Skeletal muscle cell (primary cell): ENCODE data around the gene ZNF783.
A peak's percentile ranks its signal among the peaks of the same experiment; 100 is the strongest.

ENCODE experiments used
- DNase-seq: peaks from one replicate; pipeline ENCODE4 v3.0.0-alpha.2; 2010; ENCODE audit warnings: low read depth
- H3K4me3 ChIP-seq: 2 replicates; pipeline ENCODE4 v1.5.1; 2011; ENCODE audit warnings: low read depth, mild to moderate bottlenecking, control low read depth, low read length, moderate library complexity

Gene ZNF783

DNA sequence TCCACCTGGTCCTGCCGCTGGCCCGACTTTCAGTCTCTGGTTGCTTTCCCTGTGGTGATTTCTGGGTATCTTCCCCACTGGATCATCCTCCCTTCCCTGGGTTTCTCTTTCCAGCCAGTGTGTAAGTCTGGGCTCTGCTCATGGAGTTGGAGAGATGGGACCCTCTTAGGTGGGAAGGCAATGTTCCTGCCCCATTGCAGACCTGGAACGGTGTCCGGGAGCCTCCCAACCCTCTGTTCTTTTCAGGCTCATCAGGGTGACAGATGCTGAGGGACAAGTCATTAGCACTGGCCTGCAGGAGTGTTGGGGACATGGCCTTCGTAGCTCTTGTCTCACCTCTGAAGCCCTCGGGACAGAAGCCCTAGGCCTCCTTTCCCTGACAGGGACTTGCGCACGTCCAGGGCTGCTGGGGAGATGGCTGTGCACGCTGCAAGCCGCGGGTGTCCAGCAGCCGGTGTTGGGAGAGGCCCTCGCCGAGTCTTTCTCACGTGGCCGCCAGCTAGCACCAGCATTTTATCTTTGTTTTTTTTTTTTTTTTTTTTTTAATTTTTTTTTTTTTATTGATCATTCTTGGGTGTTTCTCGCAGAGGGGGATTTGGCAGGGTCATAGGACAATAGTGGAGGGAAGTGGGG is 17.2 kb downstream of the ZNF783 start:
- DNase-seq: no peak
- no peak overlapping the region for H3K4me3 ChIP-seq

DNA sequence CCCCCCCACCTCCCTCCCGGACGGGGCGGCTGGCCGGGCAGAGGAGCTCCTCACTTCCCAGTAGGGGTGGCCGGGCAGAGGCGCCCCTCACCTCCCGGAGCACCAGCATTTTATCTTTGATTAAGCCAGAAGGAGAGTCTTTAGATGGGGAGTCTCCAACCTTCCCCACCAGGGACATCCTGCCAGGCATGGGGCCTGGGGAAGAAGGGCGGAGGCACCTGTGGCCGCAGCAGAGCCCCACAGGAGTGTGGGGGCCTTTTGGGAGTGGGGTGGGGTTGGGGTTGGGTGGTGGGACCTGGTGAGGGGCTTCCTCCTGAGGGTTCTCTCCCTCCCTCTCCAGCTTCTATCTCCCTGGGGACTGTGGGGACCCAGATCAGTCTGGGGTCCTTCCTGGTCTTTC is 18.2 kb downstream of the ZNF783 start:
- DNase-seq: no peak
- no peak overlapping the region for H3K4me3 ChIP-seq

DNA sequence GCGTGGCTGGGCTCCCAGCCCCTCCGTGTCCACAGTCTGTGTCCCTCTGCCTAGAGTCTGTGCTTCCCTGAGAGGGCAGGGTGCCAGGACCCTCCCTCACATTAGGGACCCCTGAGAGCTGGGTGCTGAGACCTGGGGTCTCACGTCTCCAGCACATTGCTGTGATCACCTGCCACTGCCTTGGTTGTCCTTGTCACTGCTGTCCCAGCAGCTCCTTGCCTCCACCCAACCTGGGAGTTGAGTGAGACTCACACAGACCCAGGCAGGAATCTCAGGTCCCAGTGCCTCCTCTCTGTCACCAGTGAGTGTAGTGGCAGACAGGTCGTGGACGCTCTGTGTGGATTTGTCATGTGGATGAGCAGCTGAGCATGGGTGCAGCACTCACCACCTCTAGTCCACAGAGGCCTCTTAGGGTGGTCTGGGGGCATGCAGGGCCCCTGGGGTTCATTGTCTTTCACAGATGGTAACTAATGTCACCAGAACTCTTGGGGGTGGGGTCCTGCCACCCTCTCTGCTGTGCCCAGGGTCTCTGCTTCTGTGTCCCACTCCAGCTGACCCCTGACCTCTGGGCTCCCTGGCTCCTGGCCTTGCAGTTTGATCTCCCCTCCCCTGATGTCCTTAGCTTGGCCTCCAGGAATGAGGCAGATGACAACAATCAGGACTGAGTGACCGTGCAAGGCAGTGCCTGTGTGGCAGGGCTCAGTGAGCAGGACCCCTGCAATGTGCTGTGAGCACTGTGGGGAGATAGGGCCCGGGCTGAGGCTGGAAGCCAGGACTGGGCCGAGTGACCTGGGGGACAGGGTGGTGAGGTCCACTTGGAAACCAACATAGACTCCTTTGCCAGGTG is 18.9 kb downstream of the ZNF783 start:
- no peak for DNase-seq
- no peak overlapping the region for H3K4me3 ChIP-seq

DNA sequence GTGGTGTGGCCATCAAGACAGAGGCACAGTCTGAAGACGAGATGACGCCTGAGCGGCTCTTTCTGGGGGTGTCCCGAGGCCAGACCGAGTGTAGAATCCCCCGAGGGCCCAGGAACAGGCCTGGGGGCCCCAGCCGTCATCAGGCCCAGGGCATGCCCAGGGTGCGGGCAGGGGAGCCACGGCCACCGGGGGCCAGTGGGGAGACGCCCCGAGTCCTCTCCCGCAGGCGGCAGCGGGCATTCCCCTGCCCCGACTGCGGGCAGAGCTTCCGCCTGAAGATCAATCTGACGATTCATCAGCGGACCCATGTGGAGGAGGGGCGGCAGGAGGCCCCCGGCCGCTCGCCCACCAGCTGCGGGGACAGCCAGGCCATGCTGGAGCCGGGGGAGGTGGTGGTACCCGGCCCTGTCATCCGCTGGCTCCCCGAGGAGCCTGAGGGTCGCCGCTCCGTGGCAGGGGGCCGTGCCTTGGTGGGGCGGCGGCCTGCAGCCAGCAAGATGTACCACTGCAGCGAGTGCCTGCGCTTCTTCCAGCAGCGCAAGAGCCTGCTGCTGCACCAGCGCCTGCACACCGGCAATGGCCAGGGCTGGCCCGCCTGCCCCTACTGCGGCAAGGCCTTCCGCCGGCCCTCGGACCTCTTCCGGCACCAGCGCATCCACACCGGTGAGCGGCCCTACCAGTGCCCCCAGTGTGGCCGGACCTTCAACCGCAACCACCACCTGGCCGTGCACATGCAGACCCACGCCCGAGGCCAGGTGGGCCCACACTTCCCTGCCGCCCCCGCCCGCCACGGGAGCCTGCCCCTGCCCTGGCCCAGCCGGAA is 19.7 kb downstream of the ZNF783 start:
- DNase-seq: no peak
- H3K4me3 ChIP-seq: no peak overlapping the region

DNA sequence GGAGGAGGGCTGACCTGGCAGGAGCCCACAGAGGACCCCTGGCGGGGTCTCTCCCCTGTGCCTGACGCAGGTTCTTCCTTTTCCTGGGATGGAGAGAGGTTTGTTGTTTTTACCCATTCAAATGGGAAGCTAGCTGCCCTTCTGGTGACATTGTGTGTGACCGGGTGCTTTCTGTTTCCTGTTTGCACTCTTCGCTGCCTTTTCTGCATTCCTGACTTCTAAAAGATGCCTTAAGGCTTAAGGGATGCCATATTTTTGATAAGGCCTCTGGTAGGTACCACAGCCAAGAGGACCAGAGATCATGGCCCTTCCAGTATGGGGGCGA is 20.3 kb downstream of the ZNF783 start:
- H3K4me3 ChIP-seq: no peak overlapping the region
- no peak for DNase-seq

DNA sequence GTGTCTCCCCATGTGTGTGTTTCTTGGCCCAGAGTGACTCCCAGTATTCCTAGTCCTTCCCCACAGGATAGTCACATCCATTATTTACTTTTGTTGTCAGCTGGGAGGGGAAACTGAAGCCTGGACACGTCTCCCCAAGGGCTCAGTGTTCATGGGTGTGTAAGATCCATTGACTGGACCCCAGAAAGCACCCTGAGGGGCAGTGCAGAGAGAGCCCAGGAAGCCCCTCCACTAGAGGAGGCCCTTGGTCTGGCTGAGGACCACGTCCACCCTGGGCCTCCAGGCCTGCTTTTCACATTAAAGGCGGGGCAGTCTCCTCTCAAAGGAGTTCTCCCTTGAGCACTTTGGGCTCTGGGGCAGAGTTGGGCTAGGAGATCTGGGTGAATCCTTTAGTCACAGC is 21.3 kb downstream of the ZNF783 start:
- no peak for DNase-seq
- no peak overlapping the region for H3K4me3 ChIP-seq

DNA sequence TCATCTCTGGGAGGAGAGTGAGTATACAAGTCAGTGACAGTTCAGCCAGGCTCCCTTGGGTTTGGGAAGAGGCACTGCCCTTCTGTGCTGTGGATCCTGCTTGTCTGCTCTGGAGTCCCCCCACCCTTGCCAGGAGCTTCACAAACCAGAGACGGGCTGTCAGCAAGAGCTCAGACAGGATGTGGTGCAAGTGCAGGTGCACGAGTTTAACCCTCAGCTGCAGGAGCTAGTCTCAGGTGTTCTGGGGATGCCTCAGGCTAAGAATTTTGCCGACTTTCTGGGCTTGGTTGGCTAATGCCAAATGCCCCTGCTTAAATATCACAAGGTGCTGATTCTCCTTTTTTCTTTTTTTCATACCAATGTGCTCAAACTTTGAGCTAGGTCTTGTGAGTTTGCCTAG is 22.3 kb downstream of the ZNF783 start:
- no peak overlapping the region for H3K4me3 ChIP-seq
- no peak for DNase-seq

DNA sequence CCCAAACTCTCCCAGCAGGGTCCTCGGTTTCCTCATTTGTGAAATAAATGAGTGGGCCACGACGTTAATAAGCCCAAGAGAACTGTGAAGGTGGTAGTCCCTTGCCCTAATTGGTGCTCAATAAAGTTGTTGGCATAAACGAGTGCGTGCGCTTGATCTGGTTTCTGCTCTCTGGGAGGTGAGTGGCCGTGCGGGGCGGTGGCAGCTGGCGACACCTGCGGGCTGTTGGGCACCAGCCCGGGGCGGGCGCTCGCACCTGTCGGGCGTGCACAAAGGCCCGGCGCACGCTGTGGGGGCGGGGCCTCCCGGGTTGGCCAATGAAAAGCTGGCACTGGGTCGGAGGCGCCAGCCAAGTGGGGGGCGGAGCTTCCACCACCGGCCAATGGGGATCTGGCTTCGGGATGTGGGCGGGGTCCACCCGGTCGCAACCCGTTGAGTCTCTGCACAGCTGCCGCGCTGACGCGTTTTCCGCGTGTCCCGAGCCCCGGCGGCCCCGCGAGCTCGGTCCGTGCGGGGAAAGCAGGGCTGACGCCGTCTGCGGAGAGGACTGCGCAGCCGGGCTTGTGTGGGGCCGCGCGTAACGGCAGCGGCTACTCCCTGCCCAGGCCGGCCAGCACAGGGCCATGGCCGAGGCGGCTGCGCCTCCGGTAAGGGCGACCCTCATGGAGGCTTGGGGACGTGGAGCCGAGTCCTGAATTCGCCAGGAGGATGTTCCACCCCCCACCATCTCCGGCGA is 23.0 kb downstream of the ZNF783 start:
- peak; percentile 62 for DNase-seq

DNA sequence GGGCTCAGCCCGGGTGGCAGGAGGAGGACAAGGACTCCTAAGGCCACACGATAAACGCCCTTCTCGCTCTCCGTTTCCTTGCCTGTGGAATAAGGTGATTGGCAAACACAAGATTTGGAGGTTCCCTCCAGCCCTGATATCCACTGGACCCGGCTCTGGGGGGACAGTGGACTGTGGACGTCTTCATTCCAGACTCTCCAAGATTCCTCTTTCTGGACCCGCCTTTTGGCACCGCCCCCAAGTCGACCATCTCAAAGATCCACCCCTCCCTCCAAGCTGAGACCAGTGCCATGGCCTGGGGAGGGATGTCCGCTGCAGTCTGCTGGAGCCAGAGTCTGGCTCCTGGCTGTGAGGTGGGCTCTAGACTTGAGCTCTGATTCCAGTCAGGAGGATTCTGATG is 23.6 kb downstream of the ZNF783 start:
- DNase-seq: no peak
- peak overlapping the region; percentile 77 for H3K4me3 ChIP-seq

More for the DNA sequence above, 23.0 kb downstream of the ZNF783 start:
- peak overlapping the region; percentile 77 for H3K4me3 ChIP-seq

DNA sequence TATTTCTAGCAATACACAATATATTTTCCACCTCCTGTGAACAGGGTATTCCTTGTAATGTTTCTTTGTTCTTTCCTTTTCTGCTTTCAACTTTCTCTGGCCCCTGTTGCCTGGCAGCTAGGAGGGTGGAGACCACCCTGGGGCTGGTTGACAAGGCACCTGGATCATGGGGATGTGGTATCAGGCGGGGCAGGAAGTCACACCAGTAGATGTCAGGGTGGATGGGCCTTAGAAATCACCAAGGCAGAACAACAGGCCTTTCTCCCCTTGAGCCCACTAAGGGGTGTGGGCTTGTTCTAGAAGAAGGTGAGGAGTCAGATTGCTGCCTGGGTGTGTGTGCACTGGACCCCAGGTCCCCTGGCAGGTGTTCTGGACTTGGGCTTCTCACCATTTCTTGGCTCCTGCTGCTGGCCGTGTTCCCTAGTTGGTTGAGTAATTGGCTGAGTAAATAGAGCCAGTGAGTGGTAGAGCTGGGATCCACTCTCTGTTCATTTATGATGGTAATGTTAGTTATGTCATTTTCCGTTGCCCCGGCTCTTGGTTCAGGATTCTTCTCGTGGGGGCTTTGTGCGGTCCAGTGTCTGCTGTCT is 24.9 kb downstream of the ZNF783 start:
- DNase-seq: no peak
- no peak overlapping the region for H3K4me3 ChIP-seq

DNA sequence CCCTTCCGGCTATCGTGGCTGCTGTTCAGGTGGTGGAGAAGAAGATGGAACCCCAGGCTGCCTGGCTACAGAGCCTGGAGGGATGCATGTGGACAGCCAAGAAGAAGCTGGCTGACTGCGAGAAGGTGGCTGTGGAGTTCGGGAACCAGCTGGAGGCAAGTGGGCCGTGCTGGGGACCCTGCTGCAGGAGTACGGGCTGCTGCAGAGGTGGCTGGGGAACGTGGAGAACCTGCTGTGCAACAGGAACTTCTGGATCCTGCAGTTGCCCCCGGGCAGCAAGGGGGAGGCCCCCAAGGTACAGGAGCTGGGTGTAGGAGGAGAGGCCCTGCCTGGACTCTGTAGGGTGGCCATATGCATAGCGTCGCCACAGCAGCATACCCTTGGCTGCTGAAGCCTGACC is 25.6 kb downstream of the ZNF783 start:
- DNase-seq: no peak
- no peak overlapping the region for H3K4me3 ChIP-seq

DNA sequence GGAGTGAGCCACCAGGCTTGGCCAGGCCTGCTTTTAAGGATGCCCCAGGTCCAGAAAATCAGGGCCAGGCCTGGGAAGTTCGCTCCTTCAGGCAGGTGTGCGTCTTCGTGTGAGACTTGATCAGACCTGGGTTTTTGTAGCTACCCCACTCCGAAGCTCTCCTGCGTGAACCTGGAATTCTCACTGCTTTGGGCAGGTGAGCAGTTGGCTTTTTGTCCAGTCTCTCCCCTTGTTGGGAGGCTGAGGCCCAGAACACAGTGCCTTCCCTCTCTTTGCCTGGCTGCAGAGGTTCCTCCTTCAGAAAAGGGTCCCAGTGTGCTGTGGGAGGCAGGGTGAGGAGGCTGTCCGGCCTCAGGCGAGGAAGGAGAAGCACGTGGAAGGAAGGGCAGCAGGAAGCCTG is 27.3 kb downstream of the ZNF783 start:
- no peak overlapping the region for H3K4me3 ChIP-seq
- no peak for DNase-seq

DNA sequence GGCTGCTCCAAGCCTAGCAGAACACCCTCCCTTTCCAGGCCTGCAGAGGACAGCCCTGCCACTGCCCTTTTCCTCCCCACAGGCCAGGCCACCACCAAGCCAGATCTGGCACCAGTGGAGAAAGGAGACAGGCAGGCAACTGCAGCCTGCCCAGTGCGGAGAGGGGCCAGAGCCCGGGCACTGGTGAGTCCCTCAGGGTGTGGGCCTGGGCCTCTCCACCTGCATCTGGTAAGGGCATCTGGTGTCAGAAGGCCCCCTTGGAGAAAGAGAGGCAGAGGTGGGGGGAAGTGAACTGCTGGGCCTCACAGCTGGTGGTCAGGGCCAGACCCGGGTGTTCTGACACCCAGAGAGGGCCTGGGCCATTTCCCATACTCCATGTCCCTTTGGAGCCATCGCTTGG is 27.9 kb downstream of the ZNF783 start:
- no peak for DNase-seq
- H3K4me3 ChIP-seq: no peak overlapping the region

DNA sequence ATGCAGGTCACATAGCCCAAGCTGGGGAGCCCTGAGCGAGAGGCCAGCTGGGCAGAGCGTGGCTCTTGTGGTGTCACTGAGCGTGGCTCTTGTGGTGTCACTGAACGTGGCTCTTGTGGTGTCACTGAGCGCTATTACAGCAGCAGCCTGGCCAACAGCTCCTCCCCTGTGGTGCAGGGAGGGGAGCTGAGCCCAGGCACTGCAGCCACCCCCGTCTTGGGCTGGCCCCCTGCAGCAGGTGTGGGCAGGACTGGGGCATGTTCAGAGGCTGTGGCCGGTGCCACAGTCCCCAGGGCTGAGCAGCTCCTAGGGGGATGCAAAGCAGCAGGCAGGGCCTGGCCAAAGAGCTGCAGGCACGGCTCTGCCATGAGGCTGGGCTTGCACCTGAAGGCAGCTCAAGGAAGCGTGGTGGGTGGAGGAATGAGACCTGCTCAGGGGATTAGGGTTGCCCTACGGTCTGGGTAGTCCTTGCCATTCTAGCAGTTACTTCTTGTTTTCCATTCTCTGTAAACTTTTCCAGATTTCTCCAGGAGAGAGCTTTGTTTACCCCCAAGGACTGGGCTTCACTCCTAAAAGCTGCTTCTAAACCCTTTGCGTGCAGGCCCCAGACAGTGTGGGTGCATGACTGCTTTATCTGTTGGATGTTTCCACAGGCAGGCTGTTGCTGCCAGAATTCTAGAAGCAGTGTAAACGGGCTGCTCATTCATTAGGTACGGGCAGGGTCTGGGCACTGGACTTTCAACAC is 29.2 kb downstream of the ZNF783 start:
- DNase-seq: no peak
- H3K4me3 ChIP-seq: no peak overlapping the region

DNA sequence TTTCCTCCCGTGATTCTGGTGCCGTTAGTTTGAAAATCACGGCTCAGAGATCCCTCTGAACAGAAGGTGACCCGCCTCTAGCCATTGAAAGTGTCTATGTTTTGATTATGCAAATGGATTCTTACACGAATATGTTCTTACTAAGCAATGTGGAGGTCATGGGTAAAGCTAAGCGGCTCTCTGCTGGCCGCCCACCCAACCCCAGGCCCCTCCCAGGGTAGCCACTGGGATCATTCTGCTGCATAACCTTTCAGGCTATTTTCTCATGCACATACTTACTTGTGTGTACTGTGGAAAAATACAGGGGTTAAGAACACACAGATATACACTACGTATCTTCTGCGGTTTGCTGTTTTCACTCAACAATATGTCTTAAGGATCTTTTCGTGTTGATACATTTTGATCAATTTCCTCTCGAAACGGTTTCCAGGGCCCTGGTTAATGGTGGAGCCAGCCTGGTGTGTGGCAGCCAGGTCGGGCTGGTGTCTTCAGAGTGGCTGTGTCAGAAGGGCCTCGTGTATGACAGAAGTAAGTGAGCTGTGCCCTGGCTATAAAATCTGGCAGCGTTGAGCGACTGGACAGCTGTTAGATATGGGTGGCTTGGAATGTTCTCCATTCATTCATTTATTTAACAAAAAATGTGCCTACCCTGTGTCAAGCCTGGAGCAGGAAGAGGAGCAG is 29.9 kb downstream of the ZNF783 start:
- no peak overlapping the region for H3K4me3 ChIP-seq
- DNase-seq: no peak

DNA sequence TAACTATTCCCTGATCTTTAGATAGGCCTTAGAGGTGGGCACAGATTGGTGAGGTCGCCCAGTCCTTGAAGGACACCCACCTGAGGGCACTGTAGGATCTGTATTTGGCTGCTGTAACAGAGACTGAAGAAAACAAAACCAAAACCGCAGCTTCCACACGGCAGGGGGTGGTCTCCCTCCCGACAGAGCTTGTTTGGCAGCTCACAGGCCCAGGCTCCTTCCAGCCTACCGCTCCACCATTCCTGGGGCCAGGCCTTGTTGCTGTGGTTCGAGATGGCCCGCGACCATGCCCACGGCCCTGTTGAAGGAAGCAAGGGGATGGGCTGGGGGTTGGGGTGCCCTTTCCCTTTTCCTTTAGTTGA is 30.4 kb downstream of the ZNF783 start:
- no peak for DNase-seq
- no peak overlapping the region for H3K4me3 ChIP-seq

DNA sequence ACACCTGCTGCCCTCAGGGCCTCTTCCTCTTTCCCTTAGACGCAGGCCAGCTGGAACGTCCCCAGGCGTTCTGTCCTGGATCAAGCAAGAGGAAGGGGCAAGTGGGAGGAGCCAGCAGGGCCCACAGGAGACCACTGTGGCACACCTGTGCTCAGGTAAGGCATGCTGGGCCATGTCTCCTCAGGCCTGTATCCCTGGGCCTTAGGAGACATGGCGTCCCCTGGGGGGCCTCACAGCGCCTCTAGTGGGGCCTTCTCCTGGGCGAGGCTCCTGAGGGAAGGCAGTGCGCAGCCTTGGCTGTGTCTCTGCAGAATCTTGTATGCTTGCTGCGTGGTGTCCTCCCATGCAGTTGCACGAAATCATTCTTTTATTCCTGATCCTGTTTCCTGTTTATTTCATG is 31.3 kb downstream of the ZNF783 start:
- no peak overlapping the region for H3K4me3 ChIP-seq
- no peak for DNase-seq

DNA sequence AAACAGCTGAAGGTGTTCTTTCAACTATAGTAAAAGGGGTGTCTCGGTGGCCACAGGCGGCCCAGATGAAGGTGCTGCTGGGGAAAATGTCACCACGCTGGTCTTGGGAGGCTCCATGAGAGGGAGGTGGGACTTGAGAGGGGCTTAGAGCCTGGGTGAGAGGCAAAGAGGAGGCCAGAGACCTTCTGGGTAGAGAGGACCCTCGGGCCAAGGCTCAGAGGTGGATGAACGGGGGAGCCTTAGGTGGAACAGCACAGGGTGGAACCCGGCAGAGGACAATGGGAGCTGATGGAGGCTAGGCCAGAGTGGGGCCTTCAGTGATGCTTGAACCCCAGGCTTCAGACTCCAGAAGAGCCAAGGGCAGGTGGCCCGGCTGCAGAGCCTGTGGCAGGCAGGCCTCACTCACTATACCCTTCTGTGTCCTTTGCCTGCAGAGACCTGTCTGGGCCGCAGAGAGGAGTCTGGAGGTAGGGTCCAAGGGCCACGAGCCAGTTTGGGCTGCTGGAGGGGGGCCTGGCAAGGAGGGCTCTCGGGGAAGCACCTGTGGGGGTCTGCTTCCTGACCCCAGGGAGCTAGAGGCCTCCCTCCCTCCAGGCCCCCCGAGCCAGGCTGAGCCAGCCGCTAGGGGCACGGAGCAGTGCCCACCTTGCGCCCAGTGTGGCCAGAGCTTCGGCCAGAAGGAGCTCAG is 32.1 kb downstream of the ZNF783 start:
- H3K4me3 ChIP-seq: no peak overlapping the region
- no peak for DNase-seq
